Activated naive CD4-positive, alpha-beta T cell treated with anti-CD3 and anti-CD28 coated beads, Interleukin-2, amount 10 ng/mL, durations not matched to agents 7 days and 5 days (primary cell): ENCODE measurements around the gene NR5A1.

Experiments
- CTCF ChIA-PET: fragments of 350-600 bp; sonication (Branson Sonifier 250); formaldehyde crosslinking; loops from one replicate; lab custom pipeline; 2021; ENCODE audit warnings: antibody characterized with exemption; lab: Charles Lee
- DNase-seq: peaks from one replicate; pipeline ENCODE4 v3.0.0-alpha.2; 2020
- H3K27ac Mint-ChIP-seq: one replicate; pipeline ENCODE4 v1.8.0; 2021; ENCODE audit warnings: mild to moderate bottlenecking, moderate library complexity, mixed read lengths
- H3K27me3 Mint-ChIP-seq: one replicate; pipeline ENCODE4 v1.8.0; 2021; ENCODE audit warnings: mild to moderate bottlenecking, mixed read lengths
- H3K36me3 Mint-ChIP-seq: one replicate; pipeline ENCODE4 v1.8.0; 2021; ENCODE audit warnings: mixed read lengths
- H3K4me1 Mint-ChIP-seq: one replicate; pipeline ENCODE4 v1.8.0; 2021; ENCODE audit warnings: mixed read lengths
- H3K4me3 Mint-ChIP-seq: one replicate; pipeline ENCODE4 v1.8.0; 2021; ENCODE audit warnings: mild to moderate bottlenecking, moderate library complexity, mixed read lengths
- H3K9me3 Mint-ChIP-seq: one replicate; pipeline ENCODE4 v1.8.0; 2021; ENCODE audit warnings: mixed read lengths

NR5A1 gene

GRCh38 chr9:124510650-124511425 lies 3.6 kb upstream of the NR5A1 start:
- Mint-ChIP-seq H3K27me3 (peaks cover 40% of the 10 kb centered on the region), H3K9me3 (no peaks in the 10 kb centered on the region), H3K4me1 (no peaks in the 10 kb centered on the region), H3K4me3 (no peak overlapping the region), H3K36me3 (no peaks in the 10 kb centered on the region), H3K27ac (no peak overlapping the region)
- DNase-seq: no peak
- CTCF ChIA-PET: interaction anchor here (1.1 kb wide), 1 partner anchor 26 kb away, joined by 3 read pairs; no protein-coding TSS in a partner anchor

- Mint-ChIP-seq H3K27ac (no peak overlapping the region), H3K36me3 (peaks cover 2% of the 10 kb centered on the region), H3K4me1 (peaks cover 9% of the 10 kb centered on the region), H3K9me3 (no peaks in the 10 kb centered on the region), H3K4me3 (no peak overlapping the region), H3K27me3 (peaks cover 55% of the 10 kb centered on the region)
- no peak for DNase-seq
- CTCF ChIA-PET: no interaction called here
These were observed 753 bp upstream of the NR5A1 start for GRCh38 chr9:124507880-124508423.

GRCh38 chr9:124506433-124506832 lies 766 bp downstream of the NR5A1 start:
- peaks cover 2% of the 10 kb centered on the region for H3K36me3 Mint-ChIP-seq
- peaks cover 58% of the 10 kb centered on the region for H3K27me3 Mint-ChIP-seq
- CTCF ChIA-PET: interaction anchor here (1.0 kb wide), 1 partner anchor 21 kb away, joined by 3 read pairs; no protein-coding TSS in a partner anchor
- H3K4me1 Mint-ChIP-seq: peaks cover 9% of the 10 kb centered on the region
- H3K9me3 Mint-ChIP-seq: no peaks in the 10 kb centered on the region
- H3K27ac Mint-ChIP-seq: no peak overlapping the region
- no peak overlapping the region for H3K4me3 Mint-ChIP-seq
- no peak for DNase-seq

- H3K27me3 Mint-ChIP-seq: peaks cover 58% of the 10 kb centered on the region
- no peak overlapping the region for H3K27ac Mint-ChIP-seq
- peaks cover 2% of the 10 kb centered on the region for H3K36me3 Mint-ChIP-seq
- H3K4me1 Mint-ChIP-seq: peaks cover 9% of the 10 kb centered on the region
- no peaks in the 10 kb centered on the region for H3K9me3 Mint-ChIP-seq
- DNase-seq: no peak
- H3K4me3 Mint-ChIP-seq: no peak overlapping the region
- CTCF ChIA-PET: interaction anchor here (1.0 kb wide), 1 partner anchor 21 kb away, joined by 3 read pairs; no protein-coding TSS in a partner anchor
These were observed 1.3 kb downstream of the NR5A1 start for GRCh38 chr9:124505901-124506346.

GRCh38 chr9:124505006-124505900 lies 1.9 kb downstream of the NR5A1 start:
- Mint-ChIP-seq H3K36me3 (peaks cover 2% of the 10 kb centered on the region), H3K9me3 (no peaks in the 10 kb centered on the region), H3K27ac (no peak overlapping the region), H3K27me3 (peaks cover 62% of the 10 kb centered on the region), H3K4me3 (no peak overlapping the region), H3K4me1 (peaks cover 9% of the 10 kb centered on the region)
- DNase-seq: no peak
- CTCF ChIA-PET: interaction anchor here (1.0 kb wide), 1 partner anchor 22 kb away, joined by 3 read pairs; no protein-coding TSS in a partner anchor

- H3K4me1 Mint-ChIP-seq: peaks cover 9% of the 10 kb centered on the region
- no peak overlapping the region for H3K4me3 Mint-ChIP-seq
- DNase-seq: no peak
- H3K36me3 Mint-ChIP-seq: peaks cover 2% of the 10 kb centered on the region
- CTCF ChIA-PET: interaction anchor here (0.7 kb wide), 1 partner anchor 18 kb away, joined by 3 read pairs; no protein-coding TSS in a partner anchor
- peaks cover 62% of the 10 kb centered on the region for H3K27me3 Mint-ChIP-seq
- no peak overlapping the region for H3K27ac Mint-ChIP-seq
- no peaks in the 10 kb centered on the region for H3K9me3 Mint-ChIP-seq
These were observed 2.6 kb downstream of the NR5A1 start for GRCh38 chr9:124504530-124505005.

GRCh38 chr9:124503713-124504529 lies 3.3 kb downstream of the NR5A1 start:
- Mint-ChIP-seq H3K36me3 (peaks cover 2% of the 10 kb centered on the region), H3K9me3 (no peaks in the 10 kb centered on the region), H3K4me3 (peak overlapping the region; percentile 31), H3K27ac (no peak overlapping the region), H3K27me3 (peaks cover 62% of the 10 kb centered on the region), H3K4me1 (peaks cover 9% of the 10 kb centered on the region)
- DNase-seq: no peak
- CTCF ChIA-PET: interaction anchor here (0.7 kb wide), 1 partner anchor 18 kb away, joined by 3 read pairs; no protein-coding TSS in a partner anchor

- H3K9me3 Mint-ChIP-seq: no peaks in the 10 kb centered on the region
- H3K4me1 Mint-ChIP-seq: peaks cover 9% of the 10 kb centered on the region
- H3K27ac Mint-ChIP-seq: no peak overlapping the region
- H3K36me3 Mint-ChIP-seq: peaks cover 2% of the 10 kb centered on the region
- DNase-seq: no peak
- peaks cover 62% of the 10 kb centered on the region for H3K27me3 Mint-ChIP-seq
- H3K4me3 Mint-ChIP-seq: no peak overlapping the region
- CTCF ChIA-PET: no interaction called here
These were observed 4.2 kb downstream of the NR5A1 start for GRCh38 chr9:124502711-124503702.

- H3K27me3 Mint-ChIP-seq: peaks cover 61% of the 10 kb centered on the region
- no peak for DNase-seq
- no peak overlapping the region for H3K27ac Mint-ChIP-seq
- CTCF ChIA-PET: no interaction called here
- H3K36me3 Mint-ChIP-seq: peaks cover 2% of the 10 kb centered on the region
- H3K9me3 Mint-ChIP-seq: no peaks in the 10 kb centered on the region
- no peak overlapping the region for H3K4me3 Mint-ChIP-seq
- peaks cover 10% of the 10 kb centered on the region for H3K4me1 Mint-ChIP-seq
These were observed 5.4 kb downstream of the NR5A1 start for GRCh38 chr9:124501771-124502320.

- Mint-ChIP-seq H3K27me3 (peaks cover 52% of the 10 kb centered on the region), H3K27ac (no peak overlapping the region), H3K4me1 (peaks cover 17% of the 10 kb centered on the region), H3K36me3 (peaks cover 2% of the 10 kb centered on the region), H3K9me3 (no peaks in the 10 kb centered on the region), H3K4me3 (no peak overlapping the region)
- DNase-seq: no peak
- CTCF ChIA-PET: no interaction called here
These were observed 6.2 kb downstream of the NR5A1 start for GRCh38 chr9:124500796-124501611.

- Mint-ChIP-seq H3K36me3 (peaks cover 2% of the 10 kb centered on the region), H3K27ac (no peak overlapping the region), H3K9me3 (no peaks in the 10 kb centered on the region), H3K4me1 (peaks cover 22% of the 10 kb centered on the region), H3K4me3 (no peak overlapping the region), H3K27me3 (peaks cover 45% of the 10 kb centered on the region)
- no peak for DNase-seq
- CTCF ChIA-PET: no interaction called here
These were observed 7.0 kb downstream of the NR5A1 start for GRCh38 chr9:124500028-124500795.
